Keratinocyte (primary cell): ENCODE data around the gene BICRAL. TPM values are rescaled to one million over a fixed set of nuclear protein-coding genes. Genes with fewer than 3 reads are reported as not detected.

Experiments used
- DNase-seq: peaks from one replicate; pipeline ENCODE4 v3.0.0-alpha.2; 2011; ENCODE audit warnings: low read depth, missing footprints, low spot score
- FAIRE-seq: peaks from 2 replicates; lab custom pipeline; 2011; peaks lifted over from hg19 to GRCh38; lab: Jason Lieb, UNC
- H2AFZ ChIP-seq: 2 replicates; pipeline ENCODE4 v1.6.0; 2012; ENCODE audit warnings: low read length, control low read depth, inconsistent platforms; ENCODE audit not compliant: control insufficient read depth
- H3K27ac ChIP-seq: 2 replicates; pipeline ENCODE4 v1.5.1; 2011; ENCODE audit warnings: low read length; ENCODE audit not compliant: control insufficient read depth, insufficient read depth
- H3K27me3 ChIP-seq: 3 replicates; pipeline ENCODE4 v1.6.0; 2011; ENCODE audit warnings: low read length; ENCODE audit not compliant: control insufficient read depth, insufficient read depth; ENCODE audit errors: extremely low read depth
- H3K36me3 ChIP-seq, 2 experiments: 2 replicates in 1 of 2; 3 replicates in 1 of 2; pipeline ENCODE4 v1.5.1; 2011; ENCODE audit warnings: low read length in 2 of 2, mild to moderate bottlenecking in 1 of 2; ENCODE audit not compliant: control insufficient read depth in 2 of 2, insufficient read depth in 2 of 2; ENCODE audit errors: extremely low read depth in 1 of 2
- H3K4me1 ChIP-seq: 3 replicates; pipeline ENCODE4 v1.5.1; 2011; ENCODE audit warnings: low read length; ENCODE audit not compliant: control insufficient read depth, insufficient read depth; ENCODE audit errors: extremely low read depth
- H3K4me2 ChIP-seq: 3 replicates; pipeline ENCODE4 v1.6.0; 2011; ENCODE audit warnings: low read depth, low read length; ENCODE audit not compliant: control insufficient read depth, insufficient read depth; ENCODE audit errors: extremely low read depth
- H3K4me3 ChIP-seq, 3 experiments: fragments of 200-600 bp in 1 of 3; sonication (generic) in 1 of 3; 2 replicates in 2 of 3; 3 replicates in 1 of 3; pipeline ENCODE4 v1.5.1; 2011 to 2016; ENCODE audit warnings: low read length in 3 of 3, mild to moderate bottlenecking in 3 of 3, control low read depth in 2 of 3, inconsistent platforms in 1 of 3, low read depth in 1 of 3, mixed read lengths in 1 of 3, mixed run types in 1 of 3, moderate library complexity in 1 of 3; ENCODE audit not compliant: control insufficient read depth in 2 of 3, insufficient read depth in 2 of 3; ENCODE audit errors: extremely low read depth in 1 of 3
- H3K79me2 ChIP-seq: 2 replicates; pipeline ENCODE4 v1.6.0; 2012; ENCODE audit warnings: low read length; ENCODE audit not compliant: control insufficient read depth, insufficient read depth
- H3K9ac ChIP-seq: 3 replicates; pipeline ENCODE4 v1.6.0; 2011; ENCODE audit warnings: low read length; ENCODE audit not compliant: control insufficient read depth, insufficient read depth; ENCODE audit errors: extremely low read depth
- H3K9me1 ChIP-seq: 3 replicates; pipeline ENCODE4 v1.6.0; 2011; ENCODE audit warnings: low read length; ENCODE audit not compliant: control insufficient read depth, insufficient read depth; ENCODE audit errors: extremely low read depth
- H3K9me3 ChIP-seq: 2 replicates; pipeline ENCODE4 v1.5.1; 2012; ENCODE audit warnings: low read depth, low read length; ENCODE audit not compliant: control insufficient read depth
- H4K20me1 ChIP-seq: 3 replicates; pipeline ENCODE4 v1.6.0; 2011; ENCODE audit warnings: low read length; ENCODE audit not compliant: control insufficient read depth, insufficient read depth; ENCODE audit errors: extremely low read depth
- EZH2 ChIP-seq: IDR thresholded peaks from one replicate; pipeline ENCODE4 v1.6.1; 2012; ENCODE audit warnings: inconsistent platforms, mild to moderate bottlenecking, low read length, moderate library complexity
- dilution Hi-C: fragments of 300-500 bp; cut with MboI; formaldehyde crosslinking; loops from one replicate; pipeline ENCODE4 v1.7.0; 2020; ENCODE audit warnings: low sequenced_read_pairs; ENCODE audit not compliant: extremely low pct_ligation_motif_present
- polyA plus RNA-seq, 5 experiments: library from polyadenylated mRNA; depleted of rRNA in 3 of 5; stranded (reverse) in 3 of 5; stranded (forward) in 1 of 5; unstranded in 1 of 5; fragments of >200 nt; gene quantifications; 1 replicate in 1 of 5; 2 replicates in 3 of 5; 3 replicates in 1 of 5; pipeline versions ENCODE4 v1.2.1 to v1.2.3, GENCODE V29; 2011 to 2012; ENCODE audit warnings: missing spikeins in 2 of 5, low read depth in 1 of 5, low replicate concordance in 1 of 5
- TF ChIP-seq, protein P1 (sequence below), 3 experiments: IDR thresholded peaks in 1 of 3; conservative IDR thresholded peaks in 1 of 3; optimal IDR thresholded peaks in 1 of 3; 2 replicates in 2 of 3; 3 replicates in 1 of 3; pipeline versions ENCODE3 to v1.5.1; 2011; ENCODE audit warnings: low read length in 3 of 3, mild to moderate bottlenecking in 3 of 3, moderate library complexity in 2 of 3, control low read depth in 1 of 3, inconsistent platforms in 1 of 3; ENCODE audit not compliant: insufficient read depth in 2 of 3; ENCODE audit errors: extremely low read depth in 1 of 3

The BICRAL gene
- polyA plus RNA-seq, 1 donor (not counting 4 experiments of a cell fraction or from before 2014, with no cell fraction given), result 5.0 TPM

DNA sequence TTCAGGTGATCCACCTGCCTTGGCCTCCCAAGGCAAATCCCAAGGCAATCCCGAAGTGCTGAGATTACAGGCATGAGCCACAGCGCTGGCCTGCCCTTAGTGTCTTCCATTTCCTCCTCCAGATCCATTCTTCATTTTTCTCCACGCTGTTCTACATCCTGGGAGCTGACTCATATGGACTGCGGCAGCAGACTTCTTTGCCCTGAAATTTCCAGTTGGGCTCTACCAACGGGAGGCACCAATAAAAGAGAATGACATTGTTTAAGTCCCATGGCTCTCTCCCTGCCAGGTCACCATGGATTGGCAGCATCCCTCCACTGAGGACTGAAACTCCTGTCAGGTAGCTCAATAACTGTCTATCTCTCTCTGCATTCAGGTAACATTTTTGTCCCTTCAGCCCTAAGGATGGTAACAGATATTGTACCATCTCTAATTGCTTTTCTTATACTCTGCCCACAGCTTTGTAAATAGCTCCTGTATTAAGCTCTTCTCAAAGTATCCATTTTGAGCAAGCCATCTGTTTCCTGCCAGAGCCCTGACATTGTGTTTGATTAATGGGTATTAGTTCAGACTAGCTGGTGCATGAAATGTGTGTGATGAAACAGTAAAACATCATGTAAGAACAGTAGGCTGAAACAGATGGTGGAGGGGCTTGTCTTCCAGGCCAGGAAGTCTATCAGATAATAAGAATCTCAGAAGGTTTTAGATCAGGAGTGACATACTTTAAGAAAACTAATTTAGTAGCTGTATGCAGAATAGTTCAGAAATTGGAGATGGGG is 39.5 kb upstream of the BICRAL start:
- Histone ChIP-seq H3K4me3 (peak overlapping the region in 1 of 3 experiments; percentile 38), H3K4me2 (peak overlapping the region; percentile 47), H4K20me1 (no peaks in the 10 kb centered on the region), H3K9me3 (no peaks in the 10 kb centered on the region), H3K27me3 (no peaks in the 10 kb centered on the region), H3K36me3 (no peaks in the 10 kb centered on the region), H3K27ac (peak overlapping the region; percentile 61), H3K4me1 (peaks cover 20% of the 10 kb centered on the region), H2AFZ (peak overlapping the region; percentile 64), H3K79me2 (peaks cover 22% of the 10 kb centered on the region), H3K9ac (no peak overlapping the region), H3K9me1 (no peaks in the 10 kb centered on the region)
- dilution Hi-C loops, result no loop called here
- no peak for DNase-seq
- no peak for TF ChIP-seq EZH2
- TF ChIP-seq, protein P1, sequence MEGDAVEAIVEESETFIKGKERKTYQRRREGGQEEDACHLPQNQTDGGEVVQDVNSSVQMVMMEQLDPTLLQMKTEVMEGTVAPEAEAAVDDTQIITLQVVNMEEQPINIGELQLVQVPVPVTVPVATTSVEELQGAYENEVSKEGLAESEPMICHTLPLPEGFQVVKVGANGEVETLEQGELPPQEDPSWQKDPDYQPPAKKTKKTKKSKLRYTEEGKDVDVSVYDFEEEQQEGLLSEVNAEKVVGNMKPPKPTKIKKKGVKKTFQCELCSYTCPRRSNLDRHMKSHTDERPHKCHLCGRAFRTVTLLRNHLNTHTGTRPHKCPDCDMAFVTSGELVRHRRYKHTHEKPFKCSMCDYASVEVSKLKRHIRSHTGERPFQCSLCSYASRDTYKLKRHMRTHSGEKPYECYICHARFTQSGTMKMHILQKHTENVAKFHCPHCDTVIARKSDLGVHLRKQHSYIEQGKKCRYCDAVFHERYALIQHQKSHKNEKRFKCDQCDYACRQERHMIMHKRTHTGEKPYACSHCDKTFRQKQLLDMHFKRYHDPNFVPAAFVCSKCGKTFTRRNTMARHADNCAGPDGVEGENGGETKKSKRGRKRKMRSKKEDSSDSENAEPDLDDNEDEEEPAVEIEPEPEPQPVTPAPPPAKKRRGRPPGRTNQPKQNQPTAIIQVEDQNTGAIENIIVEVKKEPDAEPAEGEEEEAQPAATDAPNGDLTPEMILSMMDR (optimal IDR thresholded peaks at IDR 0.05 in 1 of 3, IDR thresholded peaks at IDR 0.05 in 1 of 3, conservative IDR thresholded peaks at IDR 0.05 in 1 of 3; ENCODE audit: extremely low read depth in 1 of 3, insufficient read depth in 2 of 3, low read length in 3 of 3), result no peak
- FAIRE-seq, result no peak

DNA sequence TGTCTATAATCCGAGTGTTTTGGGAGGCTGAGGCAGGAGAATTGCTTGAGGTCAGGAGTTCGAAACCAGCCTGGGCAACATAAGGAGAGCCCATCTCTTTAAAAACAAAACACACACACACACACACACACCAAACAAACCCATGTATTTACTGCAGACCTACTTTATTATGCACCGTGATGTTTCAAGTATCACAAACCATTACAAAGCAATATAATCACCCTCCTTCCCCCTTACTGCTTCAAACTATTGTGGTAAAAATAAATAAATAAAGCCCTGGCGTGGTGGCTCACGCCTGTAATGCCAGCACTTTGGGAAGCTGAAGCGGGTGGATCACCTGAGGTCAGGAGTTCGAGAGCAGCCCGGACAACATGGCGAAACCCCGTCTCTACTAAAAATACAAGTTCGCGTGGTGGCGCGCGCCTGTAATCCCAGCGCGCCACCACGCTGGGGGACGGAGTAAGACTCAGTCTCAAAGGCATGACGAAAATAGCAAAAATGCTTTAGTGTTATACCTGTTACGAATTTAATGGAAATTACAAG is 37.4 kb upstream of the BICRAL start:
- TF ChIP-seq EZH2, result no peak
- TF ChIP-seq, protein P1 (optimal IDR thresholded peaks at IDR 0.05 in 1 of 3, IDR thresholded peaks at IDR 0.05 in 1 of 3, conservative IDR thresholded peaks at IDR 0.05 in 1 of 3; ENCODE audit: extremely low read depth in 1 of 3, insufficient read depth in 2 of 3, low read length in 3 of 3), result no peak
- Histone ChIP-seq H3K9ac (peak overlapping the region; percentile 98), H3K4me1 (peaks cover 25% of the 10 kb centered on the region), H3K36me3 (no peaks in the 10 kb centered on the region), H3K4me2 (peak overlapping the region; percentile 96), H3K4me3 (peak overlapping the region; percentile 88 to 99 (median 98)), H3K79me2 (peaks cover 22% of the 10 kb centered on the region), H2AFZ (no peak overlapping the region), H4K20me1 (no peaks in the 10 kb centered on the region), H3K9me1 (no peaks in the 10 kb centered on the region), H3K27ac (no peak overlapping the region), H3K9me3 (no peaks in the 10 kb centered on the region), H3K27me3 (no peaks in the 10 kb centered on the region)
- DNase-seq (no peak), FAIRE-seq (no peak)
- dilution Hi-C loops, result no loop called here
